MM.1S (cell line): ENCODE results near the gene ETV2.

Experiments
- CTCF ChIP-seq: fragments of 300-600 bp; sonication (generic); IDR thresholded peaks from 2 replicates; pipeline ENCODE4 v1.5.1; 2016; ENCODE audit warnings: antibody characterized with exemption, low read length, mixed read lengths
- EZH2 ChIP-seq: fragments of 300-600 bp; sonication (generic); optimal IDR thresholded peaks from 2 replicates; pipeline ENCODE3; 2017; ENCODE audit warnings: low read depth, mild to moderate bottlenecking, antibody characterized with exemption, low read length, mixed read lengths
- EZH2phosphoT487 ChIP-seq: fragments of 300-600 bp; sonication (generic); IDR thresholded peaks from 2 replicates; pipeline ENCODE4 v1.6.1; 2018; ENCODE audit warnings: antibody characterized with exemption, low read length

DNA sequence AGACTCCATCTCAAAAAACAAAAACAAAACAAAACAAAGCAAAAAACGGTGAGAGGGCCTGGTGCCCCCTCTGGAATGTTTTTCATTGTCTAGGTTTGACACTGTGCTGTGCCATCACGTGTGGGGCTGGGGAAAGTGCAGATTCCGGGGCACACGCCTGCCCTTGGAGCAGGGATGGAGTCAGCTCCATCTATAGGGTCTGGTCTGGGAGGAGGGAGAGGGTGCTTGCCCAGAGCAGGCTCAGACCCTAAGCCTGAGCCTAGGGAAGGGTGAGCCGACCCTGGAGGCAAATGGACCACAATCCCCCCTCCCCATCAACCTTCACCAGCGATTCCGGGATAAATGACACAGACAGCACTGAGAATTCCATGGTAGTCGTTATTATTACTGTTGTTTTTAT, 51.9 kb downstream of the ETV2 start:
- TF ChIP-seq CTCF, result no peak
- TF ChIP-seq EZH2, result no peak
- no peak for TF ChIP-seq EZH2phosphoT487
